CD14-positive monocyte (primary cell): ENCODE results near the gene PLCB2. TPM values are rescaled to one million over a fixed set of nuclear protein-coding genes. Genes with fewer than 3 reads are reported as not detected.

Experiments used
- DNase-seq, 3 donors: peaks; one replicate each; pipeline ENCODE4 v3.0.0-alpha.2; 2011 to 2022
- H2AFZ ChIP-seq: 2 replicates; pipeline ENCODE4 v1.6.0; 2012; ENCODE audit warnings: mild to moderate bottlenecking, low read depth, low read length, inconsistent platforms; ENCODE audit not compliant: insufficient read depth, poor library complexity, severe bottlenecking
- H3K27ac ChIP-seq, 2 donors: 1 replicate in 1 of 2; 2 replicates in 1 of 2; pipeline ENCODE4 v1.5.1; 2012 to 2013; ENCODE audit warnings: low read length in 2 of 2, control low read depth in 1 of 2, inconsistent platforms in 1 of 2, low read depth in 1 of 2, mild to moderate bottlenecking in 1 of 2
- H3K27me3 ChIP-seq, 2 donors: one replicate each; pipeline versions ENCODE4 v1.6.0 to v1.6.1; 2011 to 2013; ENCODE audit warnings: low read length in 2 of 2; ENCODE audit not compliant: control insufficient read depth in 2 of 2, insufficient read depth in 2 of 2
- H3K36me3 ChIP-seq, 2 donors: replicated peaks in 1 of 2; 1 replicate in 1 of 2; 2 replicates in 1 of 2; pipeline versions ENCODE4 v1.5.1 to v1.6.1; 2012 to 2013; ENCODE audit warnings: low read length in 2 of 2, control low read depth in 1 of 2, inconsistent platforms in 1 of 2, mild to moderate bottlenecking in 1 of 2; ENCODE audit not compliant: insufficient read depth in 2 of 2, control insufficient read depth in 1 of 2
- H3K4me1 ChIP-seq, 2 donors: 1 replicate in 1 of 2; 2 replicates in 1 of 2; pipeline versions ENCODE4 v1.5.1 to v1.6.1; 2012 to 2013; ENCODE audit warnings: low read length in 2 of 2, control low read depth in 1 of 2, inconsistent platforms in 1 of 2, mild to moderate bottlenecking in 1 of 2, moderate library complexity in 1 of 2; ENCODE audit not compliant: insufficient read depth in 2 of 2, control insufficient read depth in 1 of 2
- H3K4me2 ChIP-seq: replicated peaks from 2 replicates; pipeline ENCODE3; 2012; ENCODE audit warnings: low read length, moderate library complexity, mild to moderate bottlenecking; ENCODE audit not compliant: poor library complexity, severe bottlenecking; ENCODE audit errors: extremely low read depth
- H3K4me3 ChIP-seq, 3 experiments: fragments of 200-600 bp in 1 of 3; sonication (generic) in 1 of 3; replicated peaks in 1 of 3; 1 replicate in 2 of 3; 2 replicates in 1 of 3; pipeline ENCODE4 v1.5.1; 2011 to 2013; ENCODE audit warnings: low read length in 3 of 3, mild to moderate bottlenecking in 3 of 3, control low read depth in 2 of 3, low read depth in 2 of 3, inconsistent platforms in 1 of 3, moderate library complexity in 1 of 3
- H3K79me2 ChIP-seq: 2 replicates; pipeline ENCODE4 v1.6.0; 2012; ENCODE audit warnings: mild to moderate bottlenecking, control low read depth, inconsistent platforms, low read length, moderate library complexity; ENCODE audit not compliant: insufficient read depth
- H3K9ac ChIP-seq: 2 replicates; pipeline ENCODE4 v1.6.0; 2017; ENCODE audit warnings: low read length, mild to moderate bottlenecking; ENCODE audit not compliant: insufficient read depth, poor library complexity, severe bottlenecking
- H3K9me3 ChIP-seq, 2 donors: replicated peaks in 1 of 2; 1 replicate in 1 of 2; 2 replicates in 1 of 2; pipeline versions ENCODE4 v1.5.1 to v1.6.1; 2012 to 2013; ENCODE audit warnings: low read length in 2 of 2, control low read depth in 1 of 2; ENCODE audit not compliant: control insufficient read depth in 1 of 2, insufficient read depth in 1 of 2
- H4K20me1 ChIP-seq: 2 replicates; pipeline ENCODE4 v1.6.0; 2012; ENCODE audit warnings: mild to moderate bottlenecking, low read length, control low read depth, moderate library complexity; ENCODE audit not compliant: insufficient read depth
- H3K27ac Mint-ChIP-seq, 7 donors: one replicate each; pipeline ENCODE4 v1.8.0; 2020; ENCODE audit warnings: mild to moderate bottlenecking in 7 of 7, mixed read lengths in 7 of 7, moderate library complexity in 6 of 7, inconsistent platforms in 2 of 7
- H3K27me3 Mint-ChIP-seq, 3 donors: one replicate each; pipeline ENCODE4 v1.8.0; 2021 to 2022; ENCODE audit warnings: low read depth in 3 of 3, mild to moderate bottlenecking in 3 of 3, mixed read lengths in 3 of 3, moderate library complexity in 3 of 3, inconsistent platforms in 1 of 3
- H3K36me3 Mint-ChIP-seq, 2 donors: one replicate each; pipeline ENCODE4 v1.8.0; 2020; ENCODE audit warnings: mixed read lengths in 2 of 2, inconsistent platforms in 1 of 2, mild to moderate bottlenecking in 1 of 2
- H3K4me1 Mint-ChIP-seq: one replicate; pipeline ENCODE4 v1.8.0; 2020; ENCODE audit warnings: mild to moderate bottlenecking, mixed read lengths
- H3K4me3 Mint-ChIP-seq, 2 donors: one replicate each; pipeline ENCODE4 v1.8.0; 2020; ENCODE audit warnings: mild to moderate bottlenecking in 2 of 2, mixed read lengths in 2 of 2, moderate library complexity in 1 of 2
- H3K9me3 Mint-ChIP-seq, 7 donors: one replicate each; pipeline ENCODE4 v1.8.0; 2020 to 2022; ENCODE audit warnings: mixed read lengths in 7 of 7, mild to moderate bottlenecking in 6 of 7, moderate library complexity in 6 of 7, inconsistent platforms in 2 of 7
- CTCF ChIP-seq: fragments of 200-600 bp; IDR thresholded peaks from one replicate; pipeline ENCODE4 v1.8.0; 2022; ENCODE audit warnings: antibody characterized with exemption, mild to moderate bottlenecking
- WGBS: methylation state at CpG from one replicate; pipeline ENCODE4 v1.1.5; 2013; ENCODE audit warnings: missing lambda C conversion rate; ENCODE audit not compliant: insufficient coverage; 5-methylcytosine and 5-hydroxymethylcytosine counted together
- intact Hi-C, 2 donors: fragments of 100-400 bp; cut with micrococcal nuclease; formaldehyde crosslinking; loops; one replicate each; pipeline versions ENCODE4 v1.15.0 to v1.15.1; 2023
- polyA plus RNA-seq, 3 donors: library from polyadenylated mRNA; depleted of rRNA in 1 of 3; unstranded in 2 of 3; stranded (reverse) in 1 of 3; fragments of 300-500 nt in 2 of 3; fragments of >200 nt in 1 of 3; fragmentation: Illumina TruSeq in 2 of 3; gene quantifications; 1 replicate in 2 of 3; 2 replicates in 1 of 3; pipeline ENCODE4 v1.2.3, GENCODE V29; 2012 to 2021

The PLCB2 gene
- polyA plus RNA-seq, 3 donors: 56.5 to 1,191 (median 74.5) TPM

DNA sequence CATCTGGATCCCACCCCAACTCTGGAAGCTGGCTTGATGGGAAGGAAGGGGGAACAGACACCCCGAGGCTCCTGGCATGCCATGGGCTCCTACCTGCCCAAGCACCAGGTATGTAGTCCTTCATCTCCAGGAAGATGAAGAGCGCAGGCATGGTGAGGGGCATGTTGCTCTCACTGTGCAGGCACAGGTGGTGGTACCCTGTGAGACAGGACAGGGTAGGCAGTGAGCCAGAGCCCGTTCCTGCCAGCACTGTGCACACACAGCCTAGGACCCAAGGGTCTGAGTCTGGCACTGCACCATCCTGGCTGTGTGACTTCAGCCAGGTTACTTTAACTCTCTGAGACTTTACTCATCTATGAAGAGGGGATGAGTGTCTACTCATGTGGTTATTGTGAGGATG is 15.5 kb downstream of the PLCB2 start:
- peaks cover 10 to 15% of the 10 kb centered on the region in 2 donors for H3K4me1 ChIP-seq
- H3K36me3 ChIP-seq: peaks cover 93 to 100% of the 10 kb centered on the region in 2 donors
- H3K9ac ChIP-seq: no peak overlapping the region
- intact Hi-C loops: no loop called here
- no peaks in the 10 kb centered on the region for H3K9me3 ChIP-seq
- H2AFZ ChIP-seq: no peak overlapping the region
- peak overlapping the region in 1 of 7 donors; percentile 2 for H3K27ac Mint-ChIP-seq
- no peaks in the 10 kb centered on the region for H3K9me3 Mint-ChIP-seq
- peaks cover 20% of the 10 kb centered on the region for H3K4me1 Mint-ChIP-seq
- DNase-seq: no peak
- no peak overlapping the region for H3K4me3 Mint-ChIP-seq
- peaks cover 0 to 1% (median 0%) of the 10 kb centered on the region in 3 donors for H3K27me3 Mint-ChIP-seq
- peaks cover 13% of the 10 kb centered on the region for H3K79me2 ChIP-seq
- peaks cover 100% of the 10 kb centered on the region for H4K20me1 ChIP-seq
- H3K27me3 ChIP-seq: no peaks in the 10 kb centered on the region
- H3K4me3 ChIP-seq: no peak overlapping the region
- no peak overlapping the region for H3K4me2 ChIP-seq
- TF ChIP-seq CTCF: no peak
- peak overlapping the region in 1 of 2 donors; percentile 42 for H3K27ac ChIP-seq
- WGBS: 89% methylated on average over 1 of the region's 3 CpGs
- peaks cover 84 to 97% of the 10 kb centered on the region in 2 donors for H3K36me3 Mint-ChIP-seq

GRCh38 chr15:40290918-40291574 is 16.7 kb downstream of the PLCB2 start:
- Histone ChIP-seq H4K20me1 (peaks cover 100% of the 10 kb centered on the region), H3K27me3 (no peaks in the 10 kb centered on the region), H3K4me2 (no peak overlapping the region), H3K79me2 (peaks cover 13% of the 10 kb centered on the region), H3K36me3 (peaks cover 92 to 100% of the 10 kb centered on the region in 2 donors), H3K9ac (no peak overlapping the region), H3K4me3 (no peak overlapping the region), H3K9me3 (no peaks in the 10 kb centered on the region), H2AFZ (no peak overlapping the region), H3K27ac (no peak overlapping the region), H3K4me1 (peaks cover 12 to 26% of the 10 kb centered on the region in 2 donors)
- no peak for DNase-seq
- Mint-ChIP-seq H3K27ac (no peak overlapping the region), H3K9me3 (no peaks in the 10 kb centered on the region), H3K27me3 (peaks cover 0 to 1% (median 1%) of the 10 kb centered on the region in 3 donors), H3K4me1 (peaks cover 28% of the 10 kb centered on the region), H3K36me3 (peaks cover 78 to 95% of the 10 kb centered on the region in 2 donors), H3K4me3 (no peak overlapping the region)
- intact Hi-C loops: no loop called here
- no peak for TF ChIP-seq CTCF
- 96% methylated on average over 66 of the region's 68 CpGs for WGBS
